ENCODE measurements around the gene TMEM202. TPM values are rescaled to one million over a fixed set of nuclear protein-coding genes. Genes with fewer than 3 reads are reported as not detected.
"Not testable (repeated sequence)": the region's sequence is repeated elsewhere in the genome, so short reads cannot be mapped to it uniquely, and the experiment has no call there.

TMEM202 gene
- total and polyA plus RNA-seq, 7 donors: not detected

DNA sequence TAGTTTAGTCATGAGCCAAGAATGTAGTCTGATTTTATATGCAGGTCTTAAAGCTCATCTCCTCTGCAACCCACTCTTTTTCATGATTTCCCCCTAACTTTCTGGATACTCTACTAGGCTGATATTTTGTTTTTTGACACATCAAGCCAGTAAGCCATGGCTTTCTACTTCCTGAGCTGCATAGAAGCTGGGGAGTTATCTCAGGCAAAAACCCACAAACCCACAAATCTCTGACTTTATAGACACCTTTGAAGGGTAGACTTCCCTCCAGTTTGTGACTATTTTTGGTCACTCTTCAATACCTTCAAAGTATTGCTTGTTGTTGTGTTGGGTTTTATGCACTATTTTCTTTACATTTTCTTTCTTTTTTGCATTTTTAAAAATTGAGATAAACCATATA is 28.6 kb downstream of the TMEM202 start:
- Histone ChIP-seq H3K9me3 (peaks cover 28% of the 10 kb centered on the region), H3K4me3 (no peak overlapping the region), H3K36me3 (ENCODE audit: insufficient read depth in 1 of 2, low read depth in 1 of 2) (no peaks in the 10 kb centered on the region), H3K27me3 (ENCODE audit: insufficient read depth in 3 of 3, low read length in 2 of 3) (peaks cover 0 to 2% (median 0%) of the 10 kb centered on the region in 3 donors), H3K4me1 (no peaks in the 10 kb centered on the region), H3K27ac (no peak overlapping the region)
- TF ChIP-seq, protein P1, sequence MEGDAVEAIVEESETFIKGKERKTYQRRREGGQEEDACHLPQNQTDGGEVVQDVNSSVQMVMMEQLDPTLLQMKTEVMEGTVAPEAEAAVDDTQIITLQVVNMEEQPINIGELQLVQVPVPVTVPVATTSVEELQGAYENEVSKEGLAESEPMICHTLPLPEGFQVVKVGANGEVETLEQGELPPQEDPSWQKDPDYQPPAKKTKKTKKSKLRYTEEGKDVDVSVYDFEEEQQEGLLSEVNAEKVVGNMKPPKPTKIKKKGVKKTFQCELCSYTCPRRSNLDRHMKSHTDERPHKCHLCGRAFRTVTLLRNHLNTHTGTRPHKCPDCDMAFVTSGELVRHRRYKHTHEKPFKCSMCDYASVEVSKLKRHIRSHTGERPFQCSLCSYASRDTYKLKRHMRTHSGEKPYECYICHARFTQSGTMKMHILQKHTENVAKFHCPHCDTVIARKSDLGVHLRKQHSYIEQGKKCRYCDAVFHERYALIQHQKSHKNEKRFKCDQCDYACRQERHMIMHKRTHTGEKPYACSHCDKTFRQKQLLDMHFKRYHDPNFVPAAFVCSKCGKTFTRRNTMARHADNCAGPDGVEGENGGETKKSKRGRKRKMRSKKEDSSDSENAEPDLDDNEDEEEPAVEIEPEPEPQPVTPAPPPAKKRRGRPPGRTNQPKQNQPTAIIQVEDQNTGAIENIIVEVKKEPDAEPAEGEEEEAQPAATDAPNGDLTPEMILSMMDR (IDR thresholded peaks at IDR 0.05): no peak
- ATAC-seq (no peak), DNase-seq (no peak)
- intact Hi-C loops (cut with DNase I): no loop called here

- no peaks in the 10 kb centered on the region for H3K4me1 ChIP-seq
- 73 to 93% (median 89%) methylated on average over 1 of the region's 1 CpG for WGBS, 3 donors
- peaks cover 0 to 10% (median 1%) of the 10 kb centered on the region in 3 donors for H3K27me3 ChIP-seq (ENCODE audit: insufficient read depth in 3 of 3, low read length in 2 of 3)
- ATAC-seq: no peak
- no peak overlapping the region for H3K4me3 ChIP-seq
- peaks cover 11% of the 10 kb centered on the region for H3K9me3 ChIP-seq
- intact Hi-C loops (cut with DNase I): no loop called here
- no peak overlapping the region for H3K27ac ChIP-seq
- TF ChIP-seq, protein P1 (IDR thresholded peaks at IDR 0.05): no peak
- DNase-seq: no peak
- no peaks in the 10 kb centered on the region for H3K36me3 ChIP-seq (ENCODE audit: insufficient read depth in 1 of 2, low read depth in 1 of 2)
Measured at GRCh38 chr15:72437650-72438316, 39.7 kb downstream of the TMEM202 start.

DNA sequence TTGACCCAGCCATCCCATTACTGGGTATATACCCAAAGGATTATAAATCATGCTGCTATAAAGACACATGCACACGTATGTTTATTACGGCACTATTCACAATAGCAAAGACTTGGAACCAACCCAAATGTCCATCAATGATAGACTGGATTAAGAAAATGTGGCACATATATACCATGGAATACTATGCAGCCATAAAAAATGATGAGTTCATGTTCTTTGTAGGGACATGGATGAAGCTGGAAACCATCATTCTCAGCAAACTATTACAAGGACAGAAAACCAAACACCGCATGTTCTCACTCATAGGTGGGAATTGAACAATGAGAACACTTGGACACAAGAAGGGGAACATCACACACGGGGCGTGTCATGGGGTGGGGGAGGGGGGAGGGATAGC is 44.7 kb downstream of the TMEM202 start:
- H3K9me3 ChIP-seq; DNase-seq; H3K27ac ChIP-seq; H3K36me3 ChIP-seq (ENCODE audit: insufficient read depth in 1 of 2, low read depth in 1 of 2); ATAC-seq; intact Hi-C loops (cut with DNase I); H3K4me3 ChIP-seq; H3K27me3 ChIP-seq (ENCODE audit: insufficient read depth in 3 of 3, low read length in 2 of 3); H3K4me1 ChIP-seq: not testable (repeated sequence)
- WGBS, 3 donors: 83 to 100% (median 88%) methylated on average over 2 to 3 of the region's 5 CpGs

- Histone ChIP-seq H3K9me3 (no peaks in the 10 kb centered on the region), H3K4me1 (no peaks in the 10 kb centered on the region), H3K27me3 (ENCODE audit: insufficient read depth in 3 of 3, low read length in 2 of 3) (no peaks in the 10 kb centered on the region), H3K4me3 (no peak overlapping the region), H3K27ac (no peak overlapping the region), H3K36me3 (ENCODE audit: insufficient read depth in 1 of 2, low read depth in 1 of 2) (no peaks in the 10 kb centered on the region)
- DNase-seq (no peak), ATAC-seq (no peak)
- intact Hi-C loops (cut with DNase I): no loop called here
- 58 to 82% (median 64%) methylated on average over 1 of the region's 1 CpG for whole genome bisulfite sequencing, 3 donors
- TF ChIP-seq, protein P1 (IDR thresholded peaks at IDR 0.05): no peak
Measured at GRCh38 chr15:72445426-72445825, 47.3 kb downstream of the TMEM202 start.

GRCh38 chr15:72450805-72451204 is 52.7 kb downstream of the TMEM202 start:
- no peak overlapping the region for H3K27ac ChIP-seq
- intact Hi-C loops (cut with DNase I): no loop called here
- H3K4me3 ChIP-seq: no peak overlapping the region
- H3K4me1 ChIP-seq: no peaks in the 10 kb centered on the region
- 75 to 82% (median 80%) methylated on average over 6 of the region's 6 CpGs for WGBS, 3 donors
- TF ChIP-seq, protein P1 (IDR thresholded peaks at IDR 0.05): no peak
- no peaks in the 10 kb centered on the region for H3K27me3 ChIP-seq (ENCODE audit: insufficient read depth in 3 of 3, low read length in 2 of 3)
- no peaks in the 10 kb centered on the region for H3K9me3 ChIP-seq
- DNase-seq (no peak), ATAC-seq (no peak)
- H3K36me3 ChIP-seq (ENCODE audit: insufficient read depth in 1 of 2, low read depth in 1 of 2): no peaks in the 10 kb centered on the region
